GM12878 (cell line): ENCODE measurements around the gene C16orf78.

Source experiments
- ATF2 ChIP-seq: IDR thresholded peaks from 2 replicates; pipeline ENCODE4 v1.6.1; 2012; ENCODE audit warnings: low read length, inconsistent platforms
- CBX3 ChIP-seq: fragments of 200-600 bp; sonication (generic); IDR thresholded peaks from 2 replicates; pipeline ENCODE4 v1.6.1; 2016; ENCODE audit warnings: low read depth, borderline replicate concordance
- DPF2 ChIP-seq: fragments of 450-650 bp; IDR thresholded peaks from 2 replicates; pipeline ENCODE4 v1.6.1; 2017; ENCODE audit warnings: mild to moderate bottlenecking
- MYC ChIP-seq: IDR thresholded peaks from 2 replicates; pipeline ENCODE4 v1.6.1; 2011; ENCODE audit warnings: mild to moderate bottlenecking, low read length, moderate library complexity, inconsistent platforms; ENCODE audit not compliant: insufficient read depth, insufficient replicate concordance, insufficient read length, severe bottlenecking

- TF ChIP-seq MYC (no peak), DPF2 (no peak), ATF2 (no peak), CBX3 (no peak)
Observed at GRCh38 chr16:49405530-49405929, 31.9 kb downstream of the C16orf78 start.
